HG03439 (cell line): ENCODE results near the gene MAPK8IP1.

Experiments used
- ATAC-seq: cut with Tn5 transposase; IDR thresholded peaks from one replicate; pipeline ENCODE4 v1.9.1; 2021; ENCODE audit warnings: mild to moderate bottlenecking, moderate library complexity; ENCODE audit not compliant: unreplicated experiment

MAPK8IP1 gene

GRCh38 chr11:45859661-45860140, 25.8 kb upstream of the MAPK8IP1 start:
- no peak for ATAC-seq

GRCh38 chr11:45860348-45860747, 25.1 kb upstream of the MAPK8IP1 start:
- no peak for ATAC-seq

DNA sequence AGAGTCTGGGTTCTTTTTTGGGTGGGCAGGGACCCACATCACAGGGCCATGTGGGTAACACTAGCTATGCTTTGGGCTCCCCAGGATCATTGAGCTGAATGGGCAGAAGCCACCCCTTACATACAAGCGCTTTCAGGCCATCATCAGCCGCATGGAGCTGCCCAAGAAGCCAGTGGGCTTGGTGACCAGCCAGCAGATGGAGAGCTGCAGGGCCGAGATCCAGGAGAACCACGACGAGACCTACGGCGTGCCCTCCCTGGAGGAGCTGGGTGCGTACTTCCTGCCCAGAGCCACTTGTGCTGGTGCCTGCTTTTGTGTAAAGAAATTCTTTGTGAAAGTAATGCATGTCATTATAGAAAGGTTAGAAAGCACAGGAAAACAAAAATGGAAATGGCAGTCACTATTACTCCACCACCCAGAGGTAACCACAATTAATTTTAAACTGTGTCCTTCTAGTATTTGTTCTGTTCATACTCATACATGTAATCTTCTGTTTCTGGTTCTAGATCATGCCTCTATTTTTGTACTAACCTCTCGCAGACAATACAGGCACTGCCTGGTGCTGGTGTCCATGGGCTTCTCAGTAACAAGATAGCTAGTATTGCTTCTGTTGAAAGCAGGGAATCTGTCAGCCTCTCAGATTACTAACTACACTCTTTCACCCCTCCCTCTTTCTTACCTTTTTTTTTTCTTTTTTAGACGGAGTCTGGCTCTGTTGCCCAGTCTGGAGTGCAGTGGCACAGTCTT, 24.5 kb upstream of the MAPK8IP1 start:
- no peak for ATAC-seq

DNA sequence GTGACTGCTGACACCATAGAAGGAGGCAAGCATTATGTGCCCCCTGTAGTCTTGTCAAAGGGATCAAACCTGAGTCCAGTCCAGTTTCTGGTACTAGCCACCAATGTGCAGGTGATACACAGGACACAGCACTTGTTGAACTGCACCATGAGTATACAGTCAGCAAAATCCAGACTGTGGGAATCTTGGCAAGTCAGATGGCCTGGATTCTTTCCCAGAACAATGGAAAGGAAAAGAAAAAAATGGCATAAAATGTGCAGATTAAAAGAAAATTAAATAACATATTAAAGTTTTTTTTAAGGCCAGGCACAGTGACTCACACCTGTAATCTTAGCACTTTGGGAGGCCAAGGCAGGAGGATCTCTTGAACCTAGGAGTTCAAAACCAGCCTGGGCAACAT, 21.4 kb upstream of the MAPK8IP1 start:
- ATAC-seq = no peak

- ATAC-seq = no peak
Measured at GRCh38 chr11:45869551-45869950, 15.9 kb upstream of the MAPK8IP1 start.

- ATAC-seq = no peak
Measured at GRCh38 chr11:45870706-45871105, 14.7 kb upstream of the MAPK8IP1 start.

GRCh38 chr11:45871638-45872037, 13.8 kb upstream of the MAPK8IP1 start:
- ATAC-seq = no peak

DNA sequence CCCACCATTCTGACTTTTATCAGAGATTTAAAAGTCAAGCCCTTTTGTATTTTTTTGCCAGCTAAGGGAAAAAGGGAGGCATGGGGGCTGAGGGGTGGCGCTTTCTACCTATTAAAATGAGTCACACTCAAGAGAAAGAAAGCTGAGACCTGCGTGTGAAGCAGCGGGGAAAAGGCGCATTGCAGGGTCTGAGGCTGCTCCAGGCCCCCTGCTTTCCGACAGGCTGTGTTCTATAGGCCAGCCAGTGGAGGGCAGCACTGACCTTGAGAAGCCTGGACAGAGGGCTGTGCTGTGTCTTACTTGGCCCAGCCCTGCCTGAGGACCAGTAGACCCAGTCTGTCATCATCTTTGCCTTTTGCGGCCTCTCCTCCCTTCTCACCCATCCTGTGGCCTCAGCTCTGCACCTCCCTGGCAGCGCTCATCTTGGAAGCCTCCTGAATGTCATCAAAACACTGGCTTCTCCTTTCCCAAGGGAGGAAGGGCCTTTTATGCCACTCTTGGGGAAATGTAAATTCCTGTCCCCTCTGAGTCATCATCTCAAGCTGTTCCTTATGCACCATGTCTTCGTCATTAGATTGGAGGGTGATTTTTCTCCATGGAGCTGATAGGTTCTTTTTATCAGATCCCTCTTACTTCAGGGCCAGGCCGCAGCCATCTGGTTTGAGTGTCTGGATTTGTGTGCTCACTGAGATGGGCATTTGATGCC, 12.6 kb upstream of the MAPK8IP1 start:
- no peak for ATAC-seq

DNA sequence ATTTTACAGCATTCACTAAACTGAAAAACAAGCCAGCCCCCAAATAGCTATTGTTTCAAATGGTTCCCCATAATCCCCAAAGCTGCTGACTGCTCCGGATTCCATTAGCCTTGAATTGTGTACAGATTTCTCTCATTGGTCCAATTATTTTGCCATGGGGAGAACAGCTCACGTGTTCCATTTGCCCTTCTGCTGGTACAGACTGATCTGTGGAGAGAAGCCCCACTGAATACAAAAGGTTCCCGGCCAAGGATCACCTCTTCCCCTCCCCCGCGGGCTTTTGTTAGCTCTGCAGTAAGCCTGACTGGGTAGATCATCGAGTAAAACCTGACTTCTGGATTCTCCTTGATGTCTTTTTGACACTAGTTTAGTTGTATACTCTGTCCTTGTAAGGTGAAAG, 9.1 kb upstream of the MAPK8IP1 start:
- ATAC-seq = no peak

DNA sequence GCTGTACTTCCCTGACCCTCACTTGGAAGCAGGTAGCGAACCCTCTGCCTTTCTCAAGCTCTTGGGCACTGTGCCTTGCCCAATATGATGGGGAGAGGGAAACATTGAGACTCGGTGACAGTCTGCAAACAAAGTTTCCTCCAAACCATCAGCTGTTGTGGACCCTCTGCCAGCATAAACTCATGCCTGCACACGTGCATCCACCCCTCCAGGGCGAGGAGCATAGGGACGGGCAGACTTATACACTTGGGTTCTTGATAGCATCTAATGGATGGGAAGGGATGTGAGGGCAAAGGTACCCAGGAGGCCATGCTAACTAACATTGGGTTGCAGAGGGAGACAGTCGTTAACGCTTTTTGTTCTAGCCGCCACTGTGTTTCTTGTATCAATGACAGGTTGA, 8.2 kb upstream of the MAPK8IP1 start:
- no peak for ATAC-seq

DNA sequence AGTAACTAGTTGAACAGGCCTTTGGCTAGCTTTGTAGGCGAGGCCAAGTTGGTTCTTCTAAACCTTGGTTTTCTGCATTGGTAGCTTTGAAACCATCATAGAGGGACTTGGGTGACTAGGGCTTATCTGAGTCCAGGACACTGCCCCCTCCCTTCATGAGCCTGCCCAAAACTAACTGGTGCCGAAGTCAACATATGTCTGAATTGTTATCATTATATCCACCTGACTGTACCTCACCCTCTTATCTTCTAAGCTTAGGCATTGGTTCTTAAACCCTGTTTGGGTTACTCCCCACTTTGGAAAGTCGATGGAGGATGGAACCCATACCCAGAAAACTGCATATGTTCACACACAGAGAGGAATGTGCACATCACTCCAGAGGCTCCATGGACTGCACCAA, 7.6 kb upstream of the MAPK8IP1 start:
- no peak for ATAC-seq

GRCh38 chr11:45879803-45880686, 5.4 kb upstream of the MAPK8IP1 start:
- no peak for ATAC-seq

GRCh38 chr11:45880772-45881570, 4.5 kb upstream of the MAPK8IP1 start:
- no peak for ATAC-seq

GRCh38 chr11:45881708-45882368, 3.6 kb upstream of the MAPK8IP1 start:
- no peak for ATAC-seq

GRCh38 chr11:45884596-45885185, 760 bp upstream of the MAPK8IP1 start:
- no peak for ATAC-seq

DNA sequence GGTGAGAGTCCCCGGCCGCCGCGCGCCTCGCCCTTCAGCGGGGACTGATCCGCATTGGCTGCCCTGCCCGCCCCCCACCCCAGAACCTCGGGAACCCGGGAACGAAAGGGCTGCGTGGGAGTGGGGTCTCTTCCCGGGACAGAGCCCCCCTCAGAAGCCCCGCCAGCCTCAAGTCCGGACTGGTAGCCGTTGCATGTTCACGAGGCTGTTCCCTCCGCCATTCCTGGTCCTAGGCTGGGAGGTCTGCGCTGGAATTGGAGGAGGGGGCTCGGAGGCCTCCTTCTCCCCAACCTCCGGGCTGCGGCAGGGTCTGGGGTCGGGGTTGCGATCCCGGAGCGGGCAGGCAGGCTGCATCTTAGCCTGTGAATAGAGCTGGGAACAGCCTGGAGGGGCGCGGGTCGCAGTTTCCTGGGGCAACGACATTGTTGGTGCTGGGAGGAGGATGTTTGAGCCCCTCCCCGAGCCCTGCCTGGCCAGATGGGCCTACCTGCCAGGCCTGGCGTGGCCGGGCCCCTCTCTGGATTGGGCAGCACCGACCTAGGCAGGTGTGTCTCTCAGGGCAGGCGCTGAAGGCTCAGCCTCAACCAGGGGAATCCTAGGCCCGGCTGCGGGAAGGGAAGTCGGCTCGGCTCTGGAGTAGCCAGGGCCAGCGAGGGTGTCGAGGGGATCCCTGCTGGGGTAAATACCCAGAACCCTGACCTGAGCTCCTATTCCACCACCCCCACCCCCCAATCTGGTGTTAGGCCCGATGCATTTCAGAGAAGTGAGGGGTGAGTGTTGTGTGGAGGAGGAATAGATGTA, 670 bp downstream of the MAPK8IP1 start:
- ATAC-seq = no peak

- no peak for ATAC-seq
Measured at GRCh38 chr11:45886816-45887520, 1.5 kb downstream of the MAPK8IP1 start.

DNA sequence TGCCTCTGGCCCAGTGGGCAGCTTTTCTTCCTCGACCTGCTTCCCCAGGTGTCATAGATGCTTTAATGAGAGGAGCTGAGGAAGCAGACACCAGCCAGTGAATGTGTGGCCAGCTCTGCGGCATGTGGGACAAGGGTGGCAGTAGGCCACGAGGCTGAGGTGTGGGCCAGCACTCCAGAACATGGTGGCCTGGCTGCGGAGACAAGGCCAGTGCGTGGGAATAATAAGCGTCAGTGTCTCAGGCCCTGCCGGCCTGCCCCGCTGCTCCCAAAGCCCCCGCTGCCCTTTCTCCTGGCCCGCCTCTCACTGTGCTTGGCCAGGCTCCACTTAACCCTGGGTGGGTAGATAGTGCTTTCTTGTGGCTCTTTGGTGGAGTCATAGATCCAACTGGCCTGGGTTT, 2.1 kb downstream of the MAPK8IP1 start:
- ATAC-seq = no peak
